ENCODE data around the gene BTRC. TPM values are rescaled to one million over a fixed set of nuclear protein-coding genes. Genes with fewer than 3 reads are reported as not detected.
"Not testable (repeated sequence)": the region's sequence is repeated elsewhere in the genome, so short reads cannot be mapped to it uniquely, and the experiment has no call there.

BTRC gene
- polyA plus RNA-seq, 3 donors: 26.8 to 28.3 (median 27.0) TPM

- no peak for DNase-seq (ENCODE audit: low read depth in 3 of 3, low spot score in 2 of 3)
Observed at GRCh38 chr10:101385866-101386658, 32.1 kb downstream of the BTRC start.

DNA sequence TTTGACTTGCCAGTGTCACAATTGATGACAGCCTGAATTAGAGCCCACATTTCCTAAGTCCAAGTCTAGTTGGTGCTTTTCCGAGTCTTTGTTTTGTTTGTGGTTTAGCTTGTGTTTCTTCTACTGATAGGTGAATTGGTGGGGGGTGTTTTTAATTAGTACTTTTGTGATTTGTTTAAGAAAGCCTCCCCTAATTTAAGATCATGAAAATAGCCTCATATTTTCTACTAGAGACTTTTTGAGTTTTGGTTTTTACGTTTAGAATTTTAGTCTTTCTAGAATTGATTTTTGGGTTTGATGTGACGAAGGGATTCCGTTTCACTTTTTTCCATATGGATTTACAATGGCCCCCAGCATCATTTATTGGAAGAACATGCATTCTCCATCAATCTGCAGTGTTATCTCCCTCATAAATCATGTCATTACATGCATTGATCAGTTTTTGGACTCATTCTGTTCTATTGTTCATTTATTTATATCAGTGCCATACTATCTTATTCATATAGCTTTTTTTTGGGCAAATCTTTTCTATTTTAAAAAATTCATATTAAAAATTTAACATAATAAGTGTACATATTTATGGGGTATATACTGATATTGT lies 32.8 kb downstream of the BTRC start:
- no peak for DNase-seq (ENCODE audit: low read depth in 3 of 3, low spot score in 2 of 3)

- DNase-seq (ENCODE audit: low read depth in 3 of 3, low spot score in 2 of 3): no peak
Observed at GRCh38 chr10:101388676-101389276, 34.8 kb downstream of the BTRC start.

- DNase-seq (ENCODE audit: low read depth in 3 of 3, low spot score in 2 of 3): not testable (repeated sequence)
Observed at GRCh38 chr10:101389532-101389931, 35.6 kb downstream of the BTRC start.

DNA sequence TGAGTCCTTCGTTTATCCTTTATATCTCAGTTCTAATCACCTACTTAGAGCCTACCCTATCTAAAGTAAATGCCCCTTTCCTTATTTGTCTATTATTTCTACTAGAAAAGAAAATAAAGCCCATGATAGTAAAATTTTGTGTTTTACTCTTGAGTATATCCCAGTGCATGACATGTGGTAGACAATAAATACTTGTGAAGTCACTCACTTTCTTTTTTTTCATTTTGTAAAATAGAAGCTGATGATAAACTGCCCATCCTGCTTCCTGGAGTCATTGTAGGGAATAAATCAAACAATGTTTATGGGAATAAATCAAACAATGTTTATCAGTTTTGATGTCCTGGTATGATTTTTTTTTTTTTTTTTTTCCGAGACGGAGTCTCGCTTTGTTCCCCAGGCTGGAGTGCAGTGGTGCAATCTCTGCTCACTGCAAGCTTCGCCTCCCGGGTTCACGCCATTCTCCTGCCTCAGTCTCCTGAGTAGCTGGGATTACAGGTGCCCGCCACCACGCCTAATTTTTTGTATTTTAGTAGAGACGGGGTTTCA lies 36.1 kb downstream of the BTRC start:
- no peak for DNase-seq (ENCODE audit: low read depth in 3 of 3, low spot score in 2 of 3)

GRCh38 chr10:101393378-101393777 lies 39.4 kb downstream of the BTRC start:
- DNase-seq (ENCODE audit: low read depth in 3 of 3, low spot score in 2 of 3): no peak

DNA sequence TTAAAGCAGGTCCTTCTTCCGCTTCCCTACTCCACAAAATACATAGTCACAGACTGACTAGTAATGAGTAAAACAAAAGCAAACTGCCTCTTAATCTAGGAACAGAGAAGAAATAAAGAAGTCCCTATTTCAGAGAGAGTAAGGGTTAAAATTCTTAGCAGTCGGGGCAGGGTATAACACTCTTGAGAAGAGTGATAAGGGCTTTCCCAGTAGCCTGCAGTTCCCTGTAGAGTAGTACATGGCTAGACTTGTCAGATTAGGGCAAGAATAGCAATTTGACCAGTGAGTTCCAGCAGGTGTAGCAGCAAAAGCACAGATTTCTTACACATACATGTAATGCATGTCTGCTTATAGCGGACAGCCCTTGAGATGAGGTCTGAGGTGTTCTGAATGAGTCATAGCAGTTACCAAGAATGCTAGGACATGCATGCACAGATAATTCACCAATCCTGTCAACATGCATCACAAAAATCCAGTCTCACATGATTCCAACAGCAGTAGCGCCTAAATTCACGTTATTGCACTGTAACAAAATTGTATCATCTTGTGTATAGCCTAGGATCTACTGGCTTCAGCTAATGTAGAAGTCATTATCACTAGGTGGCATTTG lies 40.7 kb downstream of the BTRC start:
- no peak for DNase-seq (ENCODE audit: low read depth in 3 of 3, low spot score in 2 of 3)

DNA sequence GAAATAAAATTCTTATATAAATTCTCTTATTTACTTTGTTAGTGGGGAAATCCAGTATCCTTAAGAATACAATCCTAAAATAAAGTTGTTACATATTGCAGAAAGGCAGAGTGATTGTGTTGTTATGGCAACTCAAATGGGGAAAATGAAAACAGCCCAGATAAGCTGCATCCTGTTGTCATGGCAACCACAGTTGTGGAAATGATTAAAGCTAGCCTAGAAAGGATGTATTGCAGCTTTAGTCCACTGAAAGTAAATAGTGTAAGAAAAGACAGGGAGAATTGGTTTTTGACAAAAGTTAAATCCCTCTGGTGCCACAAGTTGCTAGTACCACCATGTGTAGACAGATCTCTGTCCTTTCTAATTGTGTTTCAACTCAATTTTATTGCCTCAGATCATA lies 43.2 kb downstream of the BTRC start:
- peak; percentile 27 to 32 (median 31) for DNase-seq (ENCODE audit: low read depth in 3 of 3, low spot score in 2 of 3)

DNA sequence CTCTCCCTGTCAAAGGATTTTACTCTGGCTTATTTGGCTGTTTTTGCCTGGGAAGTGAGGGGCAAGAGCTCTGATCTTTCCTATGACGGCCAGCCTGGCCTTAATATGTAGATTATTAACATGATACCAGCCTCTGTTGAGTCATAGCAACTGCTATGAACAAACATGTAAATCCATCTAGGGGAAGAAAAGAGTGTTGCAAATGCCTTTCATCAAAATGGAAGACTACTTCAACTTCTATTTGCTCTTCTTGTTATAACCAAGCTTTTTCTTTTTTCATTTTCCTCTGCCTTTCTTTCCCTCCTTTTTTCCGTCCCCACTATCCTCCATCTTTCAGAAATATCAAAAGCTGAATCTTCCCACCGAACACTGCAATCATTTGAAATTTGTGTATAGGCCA lies 46.6 kb downstream of the BTRC start:
- no peak for DNase-seq (ENCODE audit: low read depth in 3 of 3, low spot score in 2 of 3)

DNA sequence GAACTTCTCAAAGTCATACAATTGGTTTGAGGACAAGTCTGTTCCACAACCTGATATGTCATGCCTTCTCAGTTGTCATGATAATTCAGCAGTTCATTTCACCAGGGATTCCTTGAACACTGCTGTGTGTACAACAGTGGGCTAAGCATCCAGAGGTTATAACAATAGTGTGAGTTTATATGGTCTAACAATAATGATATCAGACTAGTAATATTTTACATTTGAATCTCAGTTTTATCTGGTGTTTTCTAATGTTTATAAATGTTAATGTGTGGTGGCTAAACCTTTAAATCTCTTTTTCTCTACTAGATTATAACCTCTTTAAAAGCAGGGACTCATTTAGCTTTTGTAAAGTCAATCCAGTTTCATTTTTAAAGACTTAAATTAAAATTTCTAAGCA lies 48.7 kb downstream of the BTRC start:
- DNase-seq (ENCODE audit: low read depth in 3 of 3, low spot score in 2 of 3): no peak

GRCh38 chr10:101403161-101403560 lies 49.2 kb downstream of the BTRC start:
- no peak for DNase-seq (ENCODE audit: low read depth in 3 of 3, low spot score in 2 of 3)

GRCh38 chr10:101405001-101405400 lies 51.0 kb downstream of the BTRC start:
- DNase-seq (ENCODE audit: low read depth in 3 of 3, low spot score in 2 of 3): no peak

DNA sequence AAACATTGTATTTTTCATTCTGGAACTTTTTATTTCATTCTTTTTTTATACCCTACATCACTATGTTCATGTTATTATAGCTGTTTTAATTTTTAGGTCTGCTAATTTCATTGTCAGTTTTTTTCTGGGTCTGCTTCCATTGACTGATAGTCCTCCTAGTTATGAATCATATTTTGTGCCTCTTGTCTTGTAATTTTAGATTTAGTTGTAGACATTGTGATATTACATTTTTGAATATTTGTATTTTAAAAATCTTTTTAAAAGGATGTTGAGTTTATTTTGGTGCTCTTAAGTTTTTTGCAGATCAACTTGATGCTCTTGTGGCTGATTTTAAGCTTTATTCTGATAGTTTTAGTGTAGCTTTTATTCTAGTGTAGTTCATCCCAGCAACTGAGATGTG lies 57.6 kb downstream of the BTRC start:
- DNase-seq (ENCODE audit: low read depth in 3 of 3, low spot score in 2 of 3): no peak

- no peak for DNase-seq (ENCODE audit: low read depth in 3 of 3, low spot score in 2 of 3)
Observed at GRCh38 chr10:101414034-101414433, 60.1 kb downstream of the BTRC start.

DNA sequence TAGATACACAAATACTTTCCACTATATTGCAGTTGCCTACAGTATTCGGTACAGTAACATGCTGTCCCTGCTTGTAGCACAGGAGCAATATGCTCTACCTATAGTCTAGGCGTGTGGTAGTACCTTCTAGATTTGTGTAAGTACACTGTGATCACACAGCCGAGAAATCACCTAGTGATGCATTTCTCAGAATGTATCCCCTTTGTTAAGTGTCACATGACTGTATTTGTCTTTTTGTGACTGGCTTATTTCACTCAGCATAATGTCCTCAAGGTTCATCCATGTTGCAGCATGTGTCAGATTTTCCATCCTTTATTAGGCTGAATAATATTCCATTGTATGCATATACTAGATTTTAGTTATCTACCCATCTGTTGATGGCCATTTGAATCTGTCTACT lies 61.9 kb downstream of the BTRC start:
- DNase-seq (ENCODE audit: low read depth in 3 of 3, low spot score in 2 of 3): no peak

GRCh38 chr10:101421967-101422366 lies 68.0 kb downstream of the BTRC start:
- DNase-seq (ENCODE audit: low read depth in 3 of 3, low spot score in 2 of 3): not testable (repeated sequence)

DNA sequence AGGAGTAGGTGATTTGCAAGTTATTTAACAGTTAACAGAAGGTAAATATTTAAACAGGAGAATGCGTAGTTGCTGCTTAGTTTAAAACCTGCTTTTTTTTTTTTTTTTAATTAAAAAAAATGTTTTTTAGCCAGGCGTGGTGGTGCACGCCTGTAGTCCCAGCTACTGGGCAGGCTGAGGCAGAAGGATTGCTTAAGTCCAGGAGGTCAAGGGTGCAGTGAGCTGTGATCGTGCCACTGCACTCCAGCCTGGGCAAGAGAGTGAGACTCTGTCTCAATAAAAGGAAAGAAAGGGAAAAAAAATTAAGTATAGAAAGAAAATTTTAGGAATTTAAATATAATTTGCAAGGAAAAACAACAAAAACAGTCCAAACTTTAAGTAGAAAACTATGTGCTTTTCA lies 71.6 kb downstream of the BTRC start:
- no peak for DNase-seq (ENCODE audit: low read depth in 3 of 3, low spot score in 2 of 3)

- DNase-seq (ENCODE audit: low read depth in 3 of 3, low spot score in 2 of 3): no peak
Observed at GRCh38 chr10:101428036-101428435, 74.1 kb downstream of the BTRC start.

DNA sequence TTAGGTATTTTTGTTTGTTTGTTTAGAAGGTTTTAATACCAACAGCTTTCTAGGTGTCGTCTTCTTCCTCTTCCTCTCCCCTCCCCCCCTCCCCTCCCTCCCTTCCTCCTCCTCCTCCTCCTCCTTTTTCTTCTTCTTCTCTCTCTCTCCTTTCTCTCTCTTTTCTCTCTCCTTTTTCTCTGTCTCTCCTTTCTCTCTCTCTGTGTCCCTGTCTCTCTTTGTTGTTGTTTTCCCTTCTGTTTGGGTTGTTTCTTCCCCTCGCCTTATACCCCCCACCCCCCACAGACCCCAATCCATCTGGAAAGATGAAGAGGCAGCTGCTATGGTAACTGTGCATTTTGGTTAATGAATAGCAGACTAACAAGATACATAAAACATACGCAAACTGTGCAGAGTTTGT lies 75.5 kb downstream of the BTRC start:
- DNase-seq (ENCODE audit: low read depth in 3 of 3, low spot score in 2 of 3): no peak

- no peak for DNase-seq (ENCODE audit: low read depth in 3 of 3, low spot score in 2 of 3)
Observed at GRCh38 chr10:101436302-101436701, 82.3 kb downstream of the BTRC start.

DNA sequence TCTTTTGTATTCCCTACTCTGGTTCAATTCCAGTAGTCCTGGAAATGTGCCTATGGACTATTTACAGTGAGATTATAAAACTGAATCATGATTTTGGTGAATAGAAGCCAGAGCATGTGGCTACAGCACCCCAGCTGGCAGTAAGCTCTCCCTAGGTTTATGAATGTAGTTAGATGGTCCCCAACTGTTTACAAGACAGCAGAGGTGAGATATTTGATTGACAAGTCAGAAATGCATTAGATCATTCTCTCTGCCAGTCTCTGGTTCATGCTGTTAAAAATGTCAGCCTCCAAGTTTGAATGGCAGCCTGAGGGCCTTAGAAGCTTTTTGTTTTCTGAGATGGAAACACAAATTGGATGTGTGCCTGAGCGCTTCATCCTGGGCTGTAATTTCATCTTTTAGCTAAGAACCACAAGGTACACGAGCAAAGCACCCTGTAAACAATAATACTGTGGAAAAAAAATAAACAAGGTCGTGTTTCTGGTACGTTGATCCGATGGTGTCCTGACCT lies 85.0 kb downstream of the BTRC start:
- no peak for DNase-seq (ENCODE audit: low read depth in 3 of 3, low spot score in 2 of 3)

Data from right renal cortex interstitium (tissue), 3 donors.